MCF 10A (cell line): Measurements from ENCODE around the gene CCNQ. TPM values are rescaled to one million over a fixed set of nuclear protein-coding genes. Genes with fewer than 3 reads are reported as not detected.

ENCODE experiments used
- BruUV-seq: library from RNA; stranded (reverse); fragments of 400-500 nt; replicated peaks from 2 replicates; lab custom pipeline; 2021; lab: Mats Ljungman, UMichigan
- CTCF ChIA-PET: fragments of 300-600 bp; sonication (Branson Sonifier 250); formaldehyde crosslinking; extraction: SDS; loops from one replicate; lab custom pipeline; 2021; ENCODE audit warnings: antibody characterized with exemption, inconsistent platforms; lab: Yijun Ruan, JAX
- POLR2A ChIA-PET: fragments of 300-600, 350-650 bp; sonication (Branson Sonifier 250); formaldehyde crosslinking; extraction: SDS; loops from one replicate; lab custom pipeline; 2020; ENCODE audit warnings: antibody characterized with exemption, inconsistent platforms; lab: Yijun Ruan, JAX
- DNase-seq: peaks from one replicate; pipeline ENCODE4 v3.0.0-alpha.2; 2018; ENCODE audit not compliant: unreplicated experiment
- H3K27ac Mint-ChIP-seq: one replicate; pipeline ENCODE4 v1.8.0; 2022; ENCODE audit warnings: mild to moderate bottlenecking, low read depth, mixed read lengths; ENCODE audit not compliant: unreplicated experiment
- H3K27me3 Mint-ChIP-seq: one replicate; pipeline ENCODE4 v1.8.0; 2022; ENCODE audit warnings: mixed read lengths; ENCODE audit not compliant: insufficient read depth, unreplicated experiment
- H3K36me3 Mint-ChIP-seq: one replicate; pipeline ENCODE4 v1.8.0; 2022; ENCODE audit warnings: mild to moderate bottlenecking, moderate library complexity, mixed read lengths; ENCODE audit not compliant: insufficient read depth, unreplicated experiment
- H3K4me1 Mint-ChIP-seq: one replicate; pipeline ENCODE4 v1.8.0; 2022; ENCODE audit warnings: mixed read lengths; ENCODE audit not compliant: insufficient read depth, unreplicated experiment
- H3K4me3 Mint-ChIP-seq: one replicate; pipeline ENCODE4 v1.8.0; 2022; ENCODE audit warnings: mild to moderate bottlenecking, moderate library complexity, mixed read lengths; ENCODE audit not compliant: unreplicated experiment
- H3K9me3 Mint-ChIP-seq: one replicate; pipeline ENCODE4 v1.8.0; 2022; ENCODE audit warnings: mixed read lengths; ENCODE audit not compliant: unreplicated experiment
- intact Hi-C: fragments of 100-400 bp; cut with micrococcal nuclease; formaldehyde crosslinking; loops from 2 replicates; pipeline ENCODE4 v1.14.1; 2022
- total RNA-seq: library from RNA; stranded (reverse); gene quantifications from 2 replicates; pipeline ENCODE4 v1.2.3, GENCODE V29; 2022
- TF ChIP-seq, protein P1 (sequence below): fragments of 200-600 bp; IDR thresholded peaks from one replicate; pipeline ENCODE4 v1.8.0; 2022; ENCODE audit warnings: antibody characterized with exemption, mild to moderate bottlenecking; ENCODE audit not compliant: unreplicated experiment

The CCNQ gene
- total RNA-seq, 1 experiment from 2014 or later, result 21.7 TPM

DNA sequence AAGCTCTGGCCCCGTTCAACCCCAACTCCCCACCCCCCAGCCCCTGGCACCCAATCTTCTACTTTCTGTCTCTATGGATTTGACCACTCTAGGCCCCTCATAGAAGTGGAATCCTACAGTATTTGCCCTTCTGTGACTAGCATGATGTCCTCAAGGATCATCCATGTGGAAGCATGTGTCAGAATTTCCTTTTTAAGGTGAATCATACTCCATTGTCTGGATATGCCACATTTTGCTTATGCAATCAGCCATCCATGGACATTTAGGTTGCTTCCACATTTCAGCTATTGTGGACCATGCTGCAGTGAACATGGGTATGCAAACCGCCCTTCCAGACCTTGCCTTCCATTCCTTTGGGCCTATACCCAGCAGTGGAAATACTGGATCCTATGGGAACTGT, 15.5 kb downstream of the CCNQ start:
- CTCF ChIA-PET, result no interaction called here
- BruUV-seq, result no TSS peak
- DNase-seq, result no peak
- intact Hi-C loops, result no loop called here
- Mint-ChIP-seq H3K4me3 (no peak overlapping the region), H3K36me3 (peaks cover 7% of the 10 kb centered on the region), H3K27ac (no peak overlapping the region), H3K9me3 (peaks cover 8% of the 10 kb centered on the region), H3K27me3 (no peaks in the 10 kb centered on the region), H3K4me1 (no peaks in the 10 kb centered on the region)
- TF ChIP-seq, protein P1, sequence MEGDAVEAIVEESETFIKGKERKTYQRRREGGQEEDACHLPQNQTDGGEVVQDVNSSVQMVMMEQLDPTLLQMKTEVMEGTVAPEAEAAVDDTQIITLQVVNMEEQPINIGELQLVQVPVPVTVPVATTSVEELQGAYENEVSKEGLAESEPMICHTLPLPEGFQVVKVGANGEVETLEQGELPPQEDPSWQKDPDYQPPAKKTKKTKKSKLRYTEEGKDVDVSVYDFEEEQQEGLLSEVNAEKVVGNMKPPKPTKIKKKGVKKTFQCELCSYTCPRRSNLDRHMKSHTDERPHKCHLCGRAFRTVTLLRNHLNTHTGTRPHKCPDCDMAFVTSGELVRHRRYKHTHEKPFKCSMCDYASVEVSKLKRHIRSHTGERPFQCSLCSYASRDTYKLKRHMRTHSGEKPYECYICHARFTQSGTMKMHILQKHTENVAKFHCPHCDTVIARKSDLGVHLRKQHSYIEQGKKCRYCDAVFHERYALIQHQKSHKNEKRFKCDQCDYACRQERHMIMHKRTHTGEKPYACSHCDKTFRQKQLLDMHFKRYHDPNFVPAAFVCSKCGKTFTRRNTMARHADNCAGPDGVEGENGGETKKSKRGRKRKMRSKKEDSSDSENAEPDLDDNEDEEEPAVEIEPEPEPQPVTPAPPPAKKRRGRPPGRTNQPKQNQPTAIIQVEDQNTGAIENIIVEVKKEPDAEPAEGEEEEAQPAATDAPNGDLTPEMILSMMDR, result no peak
- POLR2A ChIA-PET, result interaction anchor here (0.5 kb wide), 1 partner anchor 256 kb away, joined by 3 read pairs; no protein-coding TSS in a partner anchor

DNA sequence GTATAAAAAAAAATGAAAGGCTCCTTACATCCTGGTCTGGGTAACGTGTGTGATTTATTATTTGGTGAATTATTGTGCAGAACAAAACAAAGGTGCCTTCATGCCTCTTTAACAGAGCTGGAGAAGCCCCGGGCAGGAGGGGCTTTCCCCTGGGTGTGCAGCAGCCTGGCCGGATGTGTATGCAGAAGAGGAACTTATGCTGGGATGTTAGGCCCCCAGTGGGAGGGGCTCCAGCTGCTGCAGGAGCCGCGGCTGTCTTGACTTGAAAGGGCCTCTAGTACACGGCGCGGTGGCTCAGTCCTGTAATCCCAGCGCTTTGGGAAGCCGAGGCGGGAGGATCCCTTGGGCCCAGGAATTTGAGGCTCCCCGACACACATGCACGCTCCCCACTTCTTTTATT, 16.0 kb downstream of the CCNQ start:
- TF ChIP-seq, protein P1, result no peak
- Mint-ChIP-seq H3K27me3 (no peaks in the 10 kb centered on the region), H3K4me1 (no peaks in the 10 kb centered on the region), H3K4me3 (no peak overlapping the region), H3K36me3 (peaks cover 3% of the 10 kb centered on the region), H3K9me3 (peaks cover 8% of the 10 kb centered on the region), H3K27ac (no peak overlapping the region)
- DNase-seq, result no peak
- POLR2A ChIA-PET, result interaction anchor here (0.5 kb wide), 1 partner anchor 256 kb away, joined by 3 read pairs; no protein-coding TSS in a partner anchor
- intact Hi-C loops, result no loop called here
- no TSS peak for BruUV-seq
- CTCF ChIA-PET, result no interaction called here

DNA sequence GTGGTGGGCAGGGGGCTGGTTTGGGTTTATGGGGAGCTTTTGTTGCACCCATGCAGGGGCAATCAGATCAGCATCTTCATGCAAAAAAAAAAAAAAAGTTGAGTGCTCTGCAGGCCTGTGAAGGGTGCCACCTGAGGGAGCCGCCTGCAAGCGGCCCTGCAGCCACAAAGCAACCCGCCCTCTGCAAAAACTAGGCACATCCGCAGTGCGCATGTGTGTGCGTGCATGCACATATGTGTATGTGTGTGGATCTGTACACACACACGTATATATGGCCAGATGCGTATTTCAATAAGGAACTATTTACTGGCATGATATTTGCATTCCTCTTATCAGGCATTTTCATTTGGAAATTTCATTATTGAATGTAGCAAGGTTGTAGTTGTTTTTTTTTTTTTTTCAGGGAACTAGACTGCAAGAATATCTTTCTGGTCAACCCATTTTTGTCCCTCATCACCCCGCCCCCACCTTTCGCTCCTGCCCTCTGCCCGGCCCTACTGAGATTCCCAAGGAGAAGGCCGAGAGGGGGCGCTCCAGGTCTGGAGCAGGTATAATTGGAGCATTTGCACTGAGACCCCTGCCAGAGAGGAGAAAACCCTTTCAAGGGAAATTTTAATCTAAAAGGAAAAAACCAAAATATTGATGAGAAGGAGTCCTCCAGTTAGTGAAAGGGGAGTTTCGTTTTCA, 18.1 kb downstream of the CCNQ start:
- H3K9me3 Mint-ChIP-seq, result peaks cover 8% of the 10 kb centered on the region
- DNase-seq, result peak; percentile 20
- BruUV-seq, result no TSS peak

DNA sequence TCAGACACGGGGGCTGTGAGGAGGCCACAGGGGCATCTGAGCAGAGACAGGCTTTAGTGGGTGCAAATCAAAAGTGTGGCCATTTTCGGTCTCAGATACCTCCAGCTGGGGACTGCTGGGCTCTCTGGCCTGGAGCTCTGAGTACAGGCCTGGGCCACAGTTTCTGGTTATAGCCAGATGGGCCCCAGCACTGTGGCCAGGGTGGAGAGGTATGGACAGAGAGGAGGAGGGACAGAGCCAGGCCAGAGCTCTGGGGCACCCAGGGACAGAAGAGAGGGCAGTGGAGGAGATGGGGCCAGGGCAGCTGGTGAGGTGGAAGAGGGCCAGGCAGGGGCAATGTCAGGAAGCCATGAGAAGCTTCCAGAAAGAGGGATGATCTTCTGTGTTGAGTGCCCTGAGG, 20.1 kb downstream of the CCNQ start:
- CTCF ChIA-PET, result interaction anchor here (0.5 to 1.2 kb wide), 2 partner anchors 10 to 30 kb away, joined by 3 read pairs; no protein-coding TSS in a partner anchor
- TF ChIP-seq, protein P1, result no peak
- no peaks in the 10 kb centered on the region for H3K9me3 Mint-ChIP-seq
- no peaks in the 10 kb centered on the region for H3K27me3 Mint-ChIP-seq
- DNase-seq, result no peak
- H3K27ac Mint-ChIP-seq, result no peak overlapping the region
- H3K4me1 Mint-ChIP-seq, result no peaks in the 10 kb centered on the region
- BruUV-seq, result no TSS peak
- POLR2A ChIA-PET, result no interaction called here
- intact Hi-C loops, result no loop called here
- no peaks in the 10 kb centered on the region for H3K36me3 Mint-ChIP-seq
- H3K4me3 Mint-ChIP-seq, result no peak overlapping the region

More for the DNA sequence above, 18.1 kb downstream of the CCNQ start:
- Mint-ChIP-seq H3K27me3 (no peaks in the 10 kb centered on the region), H3K4me1 (no peaks in the 10 kb centered on the region), H3K36me3 (no peaks in the 10 kb centered on the region), H3K4me3 (no peak overlapping the region), H3K27ac (no peak overlapping the region)
- TF ChIP-seq, protein P1, result peak; percentile 21
- ChIA-PET CTCF (no interaction called here), POLR2A (no interaction called here)
- intact Hi-C loops, result no loop called here
